GM12878 (cell line): Measurements from ENCODE around the gene GARRE1. TPM values are rescaled to one million over a fixed set of nuclear protein-coding genes. Genes with fewer than 3 reads are reported as not detected.

Experiments used
- ATAC-seq: fragments of 200-7000 bp; cut with Tn5 transposase; 3 replicates; pipeline ENCODE4 v1.9.1; 2020; ENCODE audit warnings: mild to moderate bottlenecking, moderate library complexity
- BruUV-seq: library from RNA; stranded (reverse); fragments of 400-500 nt; replicated peaks from 2 replicates; lab custom pipeline; 2021; lab: Mats Ljungman, UMichigan
- CTCF ChIA-PET: fragments of 300-600 bp; sonication (Branson Sonifier 250); formaldehyde crosslinking; extraction: SDS; loops from one replicate; lab custom pipeline; 2021; ENCODE audit warnings: inconsistent platforms; lab: Yijun Ruan, JAX
- POLR2A ChIA-PET: fragments of 350-600 bp; formaldehyde crosslinking; extraction: SDS; loops from one replicate; lab custom pipeline; 2021; ENCODE audit warnings: inconsistent platforms; lab: Charles Lee
- RAD21 ChIA-PET: fragments of 300-600 bp; sonication (Branson Sonifier 250); formaldehyde crosslinking; loops from one replicate; lab custom pipeline; 2023; ENCODE audit warnings: antibody characterized with exemption; ENCODE audit not compliant: unreplicated experiment; lab: Charles Lee
- SMC1A ChIA-PET: fragments of 300-600 bp; sonication (Branson Sonifier 250); formaldehyde crosslinking; loops from one replicate; lab custom pipeline; 2023; ENCODE audit not compliant: unreplicated experiment, uncharacterized antibody; lab: Charles Lee
- DNase-seq: peaks from one replicate; pipeline ENCODE4 v3.0.0-alpha.2; 2011; ENCODE audit warnings: low read depth, low spot score
- FAIRE-seq: peaks from 3 replicates; lab custom pipeline; 2011; peaks lifted over from hg19 to GRCh38; lab: Jason Lieb, UNC
- H2AFZ ChIP-seq: 2 replicates; pipeline ENCODE4 v1.6.0; 2011; ENCODE audit warnings: low read depth, low read length, control low read depth; ENCODE audit not compliant: control insufficient read depth
- H3K27ac ChIP-seq: 2 replicates; pipeline ENCODE4 v1.5.1; 2011; ENCODE audit warnings: control low read depth; ENCODE audit not compliant: control insufficient read depth, insufficient read depth
- H3K27me3 ChIP-seq, 2 experiments: replicated peaks in 1 of 2; 2 replicates each; pipeline versions ENCODE4 v1.6.0 to v1.6.1; 2011; ENCODE audit warnings: low read length in 1 of 2; ENCODE audit not compliant: control insufficient read depth in 2 of 2, insufficient read depth in 2 of 2
- H3K36me3 ChIP-seq, 2 experiments: 2 replicates each; pipeline ENCODE4 v1.5.1; 2011; ENCODE audit warnings: low read length in 1 of 2; ENCODE audit not compliant: control insufficient read depth in 2 of 2, insufficient read depth in 2 of 2
- H3K4me1 ChIP-seq: 2 replicates; pipeline ENCODE4 v1.6.1; 2011; ENCODE audit warnings: mild to moderate bottlenecking, low read length, moderate library complexity, mixed read lengths; ENCODE audit not compliant: control insufficient read depth, insufficient read depth
- H3K4me2 ChIP-seq: 2 replicates; pipeline ENCODE4 v1.6.0; 2011; ENCODE audit warnings: control low read depth; ENCODE audit not compliant: control insufficient read depth, insufficient read depth
- H3K4me3 ChIP-seq: fragments of 200-600 bp; sonication (generic); 2 replicates; pipeline ENCODE4 v1.5.1; 2016
- H3K79me2 ChIP-seq: 2 replicates; pipeline ENCODE4 v1.6.0; 2011; ENCODE audit warnings: low read length; ENCODE audit not compliant: control insufficient read depth, insufficient read depth
- H3K9ac ChIP-seq: 2 replicates; pipeline ENCODE4 v1.8.0; 2011; ENCODE audit warnings: low read length, control low read depth, mixed read lengths; ENCODE audit not compliant: control insufficient read depth, insufficient read depth
- H3K9me3 ChIP-seq: replicated peaks from 3 replicates; pipeline ENCODE4 v1.5.1; 2011; ENCODE audit warnings: mild to moderate bottlenecking, low read length; ENCODE audit not compliant: control insufficient read depth, insufficient read depth
- H4K20me1 ChIP-seq: 2 replicates; pipeline ENCODE4 v1.6.0; 2011; ENCODE audit not compliant: control insufficient read depth, insufficient read depth
- BMI1 ChIP-seq: fragments of 450-650 bp; IDR thresholded peaks from 2 replicates; pipeline ENCODE4 v1.6.1; 2016; ENCODE audit warnings: mild to moderate bottlenecking, moderate library complexity, borderline replicate concordance
- CTCF ChIP-seq, 3 experiments: IDR thresholded peaks in 2 of 3; conservative IDR thresholded peaks in 1 of 3; 2 replicates each; pipeline ENCODE4 v1.5.1; 2011; ENCODE audit warnings: low read depth in 3 of 3, low read length in 3 of 3, mild to moderate bottlenecking in 3 of 3, control low read depth in 2 of 3, moderate library complexity in 2 of 3, inconsistent platforms in 1 of 3, mixed read lengths in 1 of 3; ENCODE audit not compliant: control insufficient read depth in 2 of 3, insufficient read depth in 1 of 3; ENCODE audit errors: extremely low read depth in 1 of 3
- NFYB ChIP-seq: IDR thresholded peaks from 2 replicates; pipeline ENCODE4 v1.6.1; 2011; ENCODE audit warnings: low read depth, mild to moderate bottlenecking, low read length, improper control_type of control experiment, moderate library complexity; ENCODE audit not compliant: insufficient read depth
- POU2F2 ChIP-seq: IDR thresholded peaks from 3 replicates; pipeline ENCODE4 v1.6.1; 2011; ENCODE audit warnings: low read depth, mild to moderate bottlenecking, low read length, borderline replicate concordance
- RAD21 ChIP-seq: IDR thresholded peaks from 2 replicates; pipeline ENCODE4 v1.6.1; 2011; ENCODE audit warnings: mild to moderate bottlenecking, low read depth, low read length, moderate library complexity; ENCODE audit not compliant: insufficient read depth
- SMC3 ChIP-seq: IDR thresholded peaks from 2 replicates; pipeline ENCODE4 v1.6.1; 2011; ENCODE audit warnings: low read length, improper control_type of control experiment, borderline replicate concordance
- YY1 ChIP-seq: IDR thresholded peaks from 2 replicates; pipeline ENCODE4 v1.6.1; 2011; ENCODE audit warnings: low read depth, mild to moderate bottlenecking, low read length
- WGBS: methylation state at CpG from one replicate; pipeline ENCODE4 v1.1.6; 2016; ENCODE audit warnings: low lambda C conversion rate; ENCODE audit not compliant: insufficient replicate concordance, insufficient coverage; ENCODE audit errors: missing lambda C conversion rate; 5-methylcytosine and 5-hydroxymethylcytosine counted together
- in situ Hi-C: fragments of 300-500 bp; cut with MboI; formaldehyde crosslinking; loops from 9 replicates; pipeline ENCODE4 v1.14.3; 2018; ENCODE audit warnings: mixed read lengths
- intact Hi-C: fragments of 100-400 bp; cut with micrococcal nuclease; formaldehyde crosslinking; loops from one replicate; pipeline ENCODE4 v1.14.2; 2022; ENCODE audit not compliant: unreplicated experiment
- polyA plus RNA-seq, 11 experiments: library from polyadenylated mRNA; depleted of rRNA in 4 of 11; unstranded in 6 of 11; stranded (reverse) in 5 of 11; fragments of >200 nt; fragmentation: Nextera tagmentation in 4 of 11; fragmentation: Illumina TruSeq in 1 of 11; extraction: Ambion mirVana in 4 of 11; extraction: Trizol in 1 of 11; gene quantifications; 1 replicate in 1 of 11; 2 replicates in 10 of 11; pipeline versions ENCODE4 v1.2.1 to v1.2.3, GENCODE V29; 2011 to 2016; ENCODE audit warnings: inconsistent platforms in 2 of 11, missing spikeins in 2 of 11, low read depth in 1 of 11
- total RNA-seq, 4 experiments: library from RNA; depleted of rRNA in 3 of 4; stranded (reverse); fragments of >200 nt in 3 of 4; fragmentation: Illumina TruSeq in 1 of 4; extraction: Trizol in 1 of 4; gene quantifications; 2 replicates each; pipeline versions ENCODE4 v1.2.1 to v1.2.3, GENCODE V29; 2013 to 2021
- TF ChIP-seq, protein P1 (sequence below): fragments of 450-650 bp; IDR thresholded peaks from 2 replicates; pipeline ENCODE4 v1.6.1; 2017; ENCODE audit warnings: mild to moderate bottlenecking, moderate library complexity

Gene GARRE1
- total and polyA plus RNA-seq, 10 of the 15 experiments (the other 5 are each of a cell fraction or from before 2014, with no cell fraction given) = 1.1 to 9.4 (median 5.1) TPM

DNA sequence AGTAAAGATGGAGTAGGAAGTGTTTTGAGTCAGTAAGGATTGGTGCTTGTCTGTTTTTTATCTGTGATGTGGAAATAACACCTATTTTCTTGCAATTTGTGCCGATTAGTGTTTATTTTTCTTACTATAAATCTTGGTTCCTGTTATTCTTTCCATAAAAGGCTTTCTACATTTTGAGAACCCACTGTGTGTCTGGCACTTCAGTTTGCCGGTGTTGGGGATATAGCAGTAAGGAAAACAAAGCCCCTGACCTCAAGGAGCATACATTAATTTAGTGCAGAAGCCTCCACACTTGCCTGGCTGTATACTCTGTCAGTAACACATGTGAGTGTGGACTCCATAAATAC is 35.6 kb upstream of the GARRE1 start (continued):
- TF ChIP-seq, protein P1, sequence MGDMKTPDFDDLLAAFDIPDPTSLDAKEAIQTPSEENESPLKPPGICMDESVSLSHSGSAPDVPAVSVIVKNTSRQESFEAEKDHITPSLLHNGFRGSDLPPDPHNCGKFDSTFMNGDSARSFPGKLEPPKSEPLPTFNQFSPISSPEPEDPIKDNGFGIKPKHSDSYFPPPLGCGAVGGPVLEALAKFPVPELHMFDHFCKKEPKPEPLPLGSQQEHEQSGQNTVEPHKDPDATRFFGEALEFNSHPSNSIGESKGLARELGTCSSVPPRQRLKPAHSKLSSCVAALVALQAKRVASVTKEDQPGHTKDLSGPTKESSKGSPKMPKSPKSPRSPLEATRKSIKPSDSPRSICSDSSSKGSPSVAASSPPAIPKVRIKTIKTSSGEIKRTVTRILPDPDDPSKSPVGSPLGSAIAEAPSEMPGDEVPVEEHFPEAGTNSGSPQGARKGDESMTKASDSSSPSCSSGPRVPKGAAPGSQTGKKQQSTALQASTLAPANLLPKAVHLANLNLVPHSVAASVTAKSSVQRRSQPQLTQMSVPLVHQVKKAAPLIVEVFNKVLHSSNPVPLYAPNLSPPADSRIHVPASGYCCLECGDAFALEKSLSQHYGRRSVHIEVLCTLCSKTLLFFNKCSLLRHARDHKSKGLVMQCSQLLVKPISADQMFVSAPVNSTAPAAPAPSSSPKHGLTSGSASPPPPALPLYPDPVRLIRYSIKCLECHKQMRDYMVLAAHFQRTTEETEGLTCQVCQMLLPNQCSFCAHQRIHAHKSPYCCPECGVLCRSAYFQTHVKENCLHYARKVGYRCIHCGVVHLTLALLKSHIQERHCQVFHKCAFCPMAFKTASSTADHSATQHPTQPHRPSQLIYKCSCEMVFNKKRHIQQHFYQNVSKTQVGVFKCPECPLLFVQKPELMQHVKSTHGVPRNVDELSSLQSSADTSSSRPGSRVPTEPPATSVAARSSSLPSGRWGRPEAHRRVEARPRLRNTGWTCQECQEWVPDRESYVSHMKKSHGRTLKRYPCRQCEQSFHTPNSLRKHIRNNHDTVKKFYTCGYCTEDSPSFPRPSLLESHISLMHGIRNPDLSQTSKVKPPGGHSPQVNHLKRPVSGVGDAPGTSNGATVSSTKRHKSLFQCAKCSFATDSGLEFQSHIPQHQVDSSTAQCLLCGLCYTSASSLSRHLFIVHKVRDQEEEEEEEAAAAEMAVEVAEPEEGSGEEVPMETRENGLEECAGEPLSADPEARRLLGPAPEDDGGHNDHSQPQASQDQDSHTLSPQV = 0 out of 2 replicates have a peak, but pooled peaks have one; percentile 24

GRCh38 chr19:34220472-34221063 is 33.8 kb upstream of the GARRE1 start:
- Histone ChIP-seq H3K27ac (no peak overlapping the region), H3K4me1 (peaks cover 23% of the 10 kb centered on the region), H3K79me2 (no peaks in the 10 kb centered on the region; the same call in 1 of the 2 replicates), H3K9me3 (no peaks in the 10 kb centered on the region), H3K9ac (no peak overlapping the region), H3K4me2 (no peak overlapping the region), H3K4me3 (no peak overlapping the region), H3K36me3 (peaks cover 11 to 51% of the 10 kb centered on the region in 2 experiments), H2AFZ (no peak overlapping the region), H3K27me3 (no peaks in the 10 kb centered on the region), H4K20me1 (no peaks in the 10 kb centered on the region)
- no peak for TF ChIP-seq POU2F2
- TF ChIP-seq, protein P1 = no peak
- TF ChIP-seq YY1 = peak; percentile 66; the same call in 1 of the 2 replicates
- peak; percentile 74 for TF ChIP-seq RAD21
- TF ChIP-seq SMC3 = peak; percentile 46; the same call in 1 of the 2 replicates
- peak; percentile 66 to 78 (median 66) for TF ChIP-seq CTCF (IDR thresholded peaks at IDR 0.05 in 2 of 3, conservative IDR thresholded peaks at IDR 0.05 in 1 of 3; ENCODE audit: control insufficient read depth in 2 of 3, extremely low read depth in 1 of 3, insufficient read depth in 1 of 3, low read depth in 3 of 3, low read length in 3 of 3)
- TF ChIP-seq BMI1 = no peak
- TF ChIP-seq NFYB = peak; percentile 34; the same call in 1 of the 2 replicates
- CTCF ChIA-PET = interaction anchor here (0.5 to 4.4 kb wide), 10 partner anchors 8 to 1133 kb away, joined by 3 to 20 read pairs (median 4); no protein-coding TSS in a partner anchor
- POLR2A ChIA-PET = interaction anchor here (0.7 kb wide), 2 partner anchors 40 to 1022 kb away, joined by 6 read pairs; no protein-coding TSS in a partner anchor
- FAIRE-seq (no peak), DNase-seq (no peak), ATAC-seq (peak; percentile 60)
- RAD21 ChIA-PET = no interaction called here
- WGBS = 39% methylated on average over 4 of the region's 4 CpGs
- BruUV-seq = no TSS peak
- in situ Hi-C loops = no loop called here
- intact Hi-C loops = loop anchor here (10.0 kb wide), 1 partner anchor 96 kb away; no protein-coding TSS in a partner anchor
- SMC1A ChIA-PET = interaction anchor here (0.6 to 2.0 kb wide), 4 partner anchors 12 to 116 kb away, joined by 3 to 4 read pairs (median 4); no protein-coding TSS in a partner anchor
